GM10266 (cell line): ENCODE measurements around the gene PPP2R2C.

Source experiments
- DNase-seq: peaks from one replicate; pipeline ENCODE4 v3.0.0; 2012; ENCODE audit errors: extremely low spot score
- TF ChIP-seq, protein P1 (sequence below): IDR thresholded peaks from 2 replicates; pipeline ENCODE4 v1.5.1; 2012; ENCODE audit warnings: mild to moderate bottlenecking, low read depth; ENCODE audit not compliant: control insufficient read depth, insufficient read depth; ENCODE audit errors: missing control alignments

Gene PPP2R2C

DNA sequence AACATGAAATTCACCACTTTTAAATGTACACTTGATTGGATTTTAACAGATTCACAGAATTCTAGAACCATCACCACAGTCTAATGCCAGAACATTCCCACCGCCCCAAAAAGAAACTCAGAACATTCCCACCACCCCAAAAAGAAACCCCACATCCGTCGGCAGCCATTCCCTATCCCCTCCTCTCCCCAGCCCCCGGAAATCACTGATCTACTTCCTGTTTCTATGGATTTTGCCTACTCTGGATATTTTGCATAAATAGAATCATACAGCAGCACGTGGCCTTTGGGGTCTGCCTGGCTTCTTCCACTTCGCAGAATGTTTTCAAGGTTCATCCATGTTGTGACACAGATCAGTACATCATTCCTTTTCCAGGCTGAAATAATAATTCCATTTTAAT lies 79.3 kb downstream of the PPP2R2C start:
- no peak for DNase-seq
- TF ChIP-seq, protein P1, sequence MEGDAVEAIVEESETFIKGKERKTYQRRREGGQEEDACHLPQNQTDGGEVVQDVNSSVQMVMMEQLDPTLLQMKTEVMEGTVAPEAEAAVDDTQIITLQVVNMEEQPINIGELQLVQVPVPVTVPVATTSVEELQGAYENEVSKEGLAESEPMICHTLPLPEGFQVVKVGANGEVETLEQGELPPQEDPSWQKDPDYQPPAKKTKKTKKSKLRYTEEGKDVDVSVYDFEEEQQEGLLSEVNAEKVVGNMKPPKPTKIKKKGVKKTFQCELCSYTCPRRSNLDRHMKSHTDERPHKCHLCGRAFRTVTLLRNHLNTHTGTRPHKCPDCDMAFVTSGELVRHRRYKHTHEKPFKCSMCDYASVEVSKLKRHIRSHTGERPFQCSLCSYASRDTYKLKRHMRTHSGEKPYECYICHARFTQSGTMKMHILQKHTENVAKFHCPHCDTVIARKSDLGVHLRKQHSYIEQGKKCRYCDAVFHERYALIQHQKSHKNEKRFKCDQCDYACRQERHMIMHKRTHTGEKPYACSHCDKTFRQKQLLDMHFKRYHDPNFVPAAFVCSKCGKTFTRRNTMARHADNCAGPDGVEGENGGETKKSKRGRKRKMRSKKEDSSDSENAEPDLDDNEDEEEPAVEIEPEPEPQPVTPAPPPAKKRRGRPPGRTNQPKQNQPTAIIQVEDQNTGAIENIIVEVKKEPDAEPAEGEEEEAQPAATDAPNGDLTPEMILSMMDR = no peak

- DNase-seq = no peak
- TF ChIP-seq, protein P1 = no peak
These were observed 80.0 kb downstream of the PPP2R2C start for GRCh38 chr4:6392407-6392806.

DNA sequence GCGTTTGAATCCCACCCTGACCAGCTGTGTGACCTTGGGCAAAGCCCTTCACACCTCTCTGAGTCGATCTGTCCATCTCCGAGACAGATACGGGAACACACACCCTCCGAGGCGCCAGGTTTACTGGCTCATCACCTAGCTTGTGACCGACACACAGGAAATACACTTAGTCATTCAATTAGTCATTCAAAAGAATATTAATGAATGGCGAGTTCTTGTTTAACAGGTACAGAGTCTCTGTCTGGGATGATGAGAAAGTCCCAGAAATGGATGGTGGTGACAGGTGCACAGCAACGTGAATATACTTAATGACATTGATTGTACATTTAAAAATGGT lies 80.6 kb downstream of the PPP2R2C start:
- TF ChIP-seq, protein P1 = no peak
- DNase-seq = no peak

GRCh38 chr4:6391186-6391851 lies 81.1 kb downstream of the PPP2R2C start:
- TF ChIP-seq, protein P1 = no peak
- no peak for DNase-seq

- TF ChIP-seq, protein P1 = no peak
- no peak for DNase-seq
These were observed 82.1 kb downstream of the PPP2R2C start for GRCh38 chr4:6390356-6390755.

GRCh38 chr4:6389142-6389825 lies 83.1 kb downstream of the PPP2R2C start:
- no peak for DNase-seq
- TF ChIP-seq, protein P1 = no peak

GRCh38 chr4:6388713-6389112 lies 83.7 kb downstream of the PPP2R2C start:
- no peak for DNase-seq
- TF ChIP-seq, protein P1 = no peak
